Measurements from ENCODE around the gene CFAP126. TPM values are rescaled to one million over a fixed set of nuclear protein-coding genes. Genes with fewer than 3 reads are reported as not detected.

The CFAP126 gene
- total RNA-seq, 2 donors from 2014 or later, result 0.86 to 1.2 TPM

- Histone ChIP-seq H3K27ac (ENCODE audit: low read depth, low read length) (peak overlapping the region; percentile 11), H3K4me3 (ENCODE audit: low read length) (no peak overlapping the region), H3K4me1 (ENCODE audit: control insufficient read depth, insufficient read depth, low read length) (peaks cover 7% of the 10 kb centered on the region), H3K9ac (ENCODE audit: extremely low read depth, low read length, poor library complexity, severe bottlenecking) (no peak overlapping the region), H3K36me3 (ENCODE audit: control insufficient read depth, insufficient read depth, low read length) (peaks cover 34% of the 10 kb centered on the region), H3K27me3 (ENCODE audit: control insufficient read depth, insufficient read depth, low read length, poor library complexity, severe bottlenecking) (no peaks in the 10 kb centered on the region), H3K9me3 (ENCODE audit: control insufficient read depth, low read length) (no peaks in the 10 kb centered on the region)
- Mint-ChIP-seq H3K27me3 (ENCODE audit: insufficient read depth) (no peaks in the 10 kb centered on the region), H3K4me3 (no peak overlapping the region), H3K36me3 (ENCODE audit: low read depth) (peaks cover 40% of the 10 kb centered on the region), H3K4me1 (peaks cover 32% of the 10 kb centered on the region), H3K27ac (no peak overlapping the region), H3K9me3 (no peaks in the 10 kb centered on the region)
- TF ChIP-seq, protein P1, sequence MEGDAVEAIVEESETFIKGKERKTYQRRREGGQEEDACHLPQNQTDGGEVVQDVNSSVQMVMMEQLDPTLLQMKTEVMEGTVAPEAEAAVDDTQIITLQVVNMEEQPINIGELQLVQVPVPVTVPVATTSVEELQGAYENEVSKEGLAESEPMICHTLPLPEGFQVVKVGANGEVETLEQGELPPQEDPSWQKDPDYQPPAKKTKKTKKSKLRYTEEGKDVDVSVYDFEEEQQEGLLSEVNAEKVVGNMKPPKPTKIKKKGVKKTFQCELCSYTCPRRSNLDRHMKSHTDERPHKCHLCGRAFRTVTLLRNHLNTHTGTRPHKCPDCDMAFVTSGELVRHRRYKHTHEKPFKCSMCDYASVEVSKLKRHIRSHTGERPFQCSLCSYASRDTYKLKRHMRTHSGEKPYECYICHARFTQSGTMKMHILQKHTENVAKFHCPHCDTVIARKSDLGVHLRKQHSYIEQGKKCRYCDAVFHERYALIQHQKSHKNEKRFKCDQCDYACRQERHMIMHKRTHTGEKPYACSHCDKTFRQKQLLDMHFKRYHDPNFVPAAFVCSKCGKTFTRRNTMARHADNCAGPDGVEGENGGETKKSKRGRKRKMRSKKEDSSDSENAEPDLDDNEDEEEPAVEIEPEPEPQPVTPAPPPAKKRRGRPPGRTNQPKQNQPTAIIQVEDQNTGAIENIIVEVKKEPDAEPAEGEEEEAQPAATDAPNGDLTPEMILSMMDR (conservative IDR thresholded peaks at IDR 0.05), result no peak
- no peak for DNase-seq
These were observed 8.4 kb downstream of the CFAP126 start for GRCh38 chr1:161359291-161359690.

- Mint-ChIP-seq H3K4me1 (peaks cover 14% of the 10 kb centered on the region), H3K36me3 (ENCODE audit: low read depth) (peaks cover 44% of the 10 kb centered on the region), H3K27ac (no peak overlapping the region), H3K27me3 (ENCODE audit: insufficient read depth) (no peaks in the 10 kb centered on the region), H3K9me3 (no peaks in the 10 kb centered on the region), H3K4me3 (no peak overlapping the region)
- H3K9me3 ChIP-seq (ENCODE audit: control insufficient read depth, low read length), result no peaks in the 10 kb centered on the region
- H3K27ac ChIP-seq (ENCODE audit: low read depth, low read length), result no peak overlapping the region
- H3K27me3 ChIP-seq (ENCODE audit: control insufficient read depth, insufficient read depth, low read length, poor library complexity, severe bottlenecking), result no peaks in the 10 kb centered on the region
- TF ChIP-seq, protein P1 (conservative IDR thresholded peaks at IDR 0.05), result peak; percentile 19
- no peak overlapping the region for H3K4me3 ChIP-seq (ENCODE audit: low read length)
- peaks cover 39% of the 10 kb centered on the region for H3K36me3 ChIP-seq (ENCODE audit: control insufficient read depth, insufficient read depth, low read length)
- H3K4me1 ChIP-seq (ENCODE audit: control insufficient read depth, insufficient read depth, low read length), result no peaks in the 10 kb centered on the region
- 89 to 97% methylated on average over 7 to 8 of the region's 8 CpGs for WGBS, 2 experiments (ENCODE audit: insufficient coverage in 1 of 2, insufficient read length in 1 of 2)
- DNase-seq, result no peak
- H3K9ac ChIP-seq (ENCODE audit: extremely low read depth, low read length, poor library complexity, severe bottlenecking), result no peak overlapping the region
These were observed 10.6 kb downstream of the CFAP126 start for GRCh38 chr1:161357073-161357472.

DNA sequence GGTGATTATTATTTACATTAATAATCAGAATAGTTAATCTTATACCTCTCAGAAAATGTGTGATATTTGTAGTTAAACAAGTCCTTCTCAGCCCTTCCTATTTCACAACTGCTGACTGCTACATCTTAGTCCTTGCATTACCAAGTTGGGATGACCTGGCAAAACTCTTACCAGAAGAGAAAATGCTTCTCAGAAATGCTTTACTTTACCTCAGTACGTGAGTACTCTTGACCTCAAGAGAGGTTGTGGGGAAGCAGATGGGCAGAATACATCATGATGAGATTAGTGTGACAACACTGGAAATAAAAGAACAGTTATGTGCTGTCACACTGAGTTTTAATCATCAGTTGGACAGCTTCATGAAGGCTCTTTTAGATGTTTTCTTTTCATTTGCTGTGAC, 16.2 kb downstream of the CFAP126 start:
- Histone ChIP-seq H3K27ac (ENCODE audit: low read depth, low read length) (no peak overlapping the region), H3K9me3 (ENCODE audit: control insufficient read depth, low read length) (no peaks in the 10 kb centered on the region), H3K36me3 (ENCODE audit: control insufficient read depth, insufficient read depth, low read length) (peaks cover 44% of the 10 kb centered on the region), H3K4me3 (ENCODE audit: low read length) (no peak overlapping the region), H3K27me3 (ENCODE audit: control insufficient read depth, insufficient read depth, low read length, poor library complexity, severe bottlenecking) (no peaks in the 10 kb centered on the region), H3K9ac (ENCODE audit: extremely low read depth, low read length, poor library complexity, severe bottlenecking) (no peak overlapping the region), H3K4me1 (ENCODE audit: control insufficient read depth, insufficient read depth, low read length) (no peaks in the 10 kb centered on the region)
- Mint-ChIP-seq H3K27me3 (ENCODE audit: insufficient read depth) (no peaks in the 10 kb centered on the region), H3K27ac (no peak overlapping the region), H3K9me3 (no peaks in the 10 kb centered on the region), H3K36me3 (ENCODE audit: low read depth) (peaks cover 53% of the 10 kb centered on the region), H3K4me3 (no peak overlapping the region), H3K4me1 (no peaks in the 10 kb centered on the region)
- TF ChIP-seq, protein P1 (conservative IDR thresholded peaks at IDR 0.05), result no peak
- 89 to 97% methylated on average over 1 of the region's 1 CpG for WGBS, 2 experiments (ENCODE audit: insufficient coverage in 1 of 2, insufficient read length in 1 of 2)
- no peak for DNase-seq
